Sigmoid colon (tissue), 4 donors: Measurements from ENCODE around the gene SLC4A1.

Experiments
- EP300 ChIP-seq, 4 donors: sonication (generic); formaldehyde crosslinking; IDR thresholded peaks; one replicate each; pipeline ENCODE4 v1.6.1; 2017; ENCODE audit warnings: antibody characterized with exemption in 4 of 4
- POLR2A ChIP-seq, 2 donors: fragments of 450-650 bp; IDR thresholded peaks; one replicate each; pipeline ENCODE4 v1.6.1; 2016; ENCODE audit warnings: antibody characterized with exemption in 2 of 2, mild to moderate bottlenecking in 2 of 2, moderate library complexity in 2 of 2
- POLR2AphosphoS5 ChIP-seq, 4 donors: sonication (generic); formaldehyde crosslinking; IDR thresholded peaks; one replicate each; pipeline ENCODE4 v1.6.1; 2017; ENCODE audit warnings: antibody characterized with exemption in 4 of 4
- TF ChIP-seq, protein P1 (sequence below), 4 experiments: fragments of 450-650 bp in 3 of 4; fragments of 200-600 bp in 1 of 4; IDR thresholded peaks; one replicate each; pipeline ENCODE4 v1.5.1; 2016 to 2019; ENCODE audit warnings: antibody characterized with exemption in 4 of 4, mild to moderate bottlenecking in 3 of 4, moderate library complexity in 2 of 4

DNA sequence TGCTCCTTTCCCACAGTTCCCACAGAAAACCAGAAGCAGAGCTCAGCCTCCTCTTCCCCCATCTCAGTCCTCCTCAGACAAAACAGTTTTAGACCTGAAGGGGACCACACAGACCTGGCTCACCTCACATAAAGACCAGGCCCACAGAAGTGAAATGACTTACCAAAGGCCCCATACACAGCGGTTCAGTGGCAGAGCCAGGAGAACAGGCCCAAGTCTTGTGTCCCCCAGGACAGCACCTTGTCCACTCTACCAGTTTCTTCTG, 53.8 kb downstream of the SLC4A1 start:
- no peak for TF ChIP-seq POLR2AphosphoS5 (IDR thresholded peaks at IDR 0.05)
- TF ChIP-seq, protein P1, sequence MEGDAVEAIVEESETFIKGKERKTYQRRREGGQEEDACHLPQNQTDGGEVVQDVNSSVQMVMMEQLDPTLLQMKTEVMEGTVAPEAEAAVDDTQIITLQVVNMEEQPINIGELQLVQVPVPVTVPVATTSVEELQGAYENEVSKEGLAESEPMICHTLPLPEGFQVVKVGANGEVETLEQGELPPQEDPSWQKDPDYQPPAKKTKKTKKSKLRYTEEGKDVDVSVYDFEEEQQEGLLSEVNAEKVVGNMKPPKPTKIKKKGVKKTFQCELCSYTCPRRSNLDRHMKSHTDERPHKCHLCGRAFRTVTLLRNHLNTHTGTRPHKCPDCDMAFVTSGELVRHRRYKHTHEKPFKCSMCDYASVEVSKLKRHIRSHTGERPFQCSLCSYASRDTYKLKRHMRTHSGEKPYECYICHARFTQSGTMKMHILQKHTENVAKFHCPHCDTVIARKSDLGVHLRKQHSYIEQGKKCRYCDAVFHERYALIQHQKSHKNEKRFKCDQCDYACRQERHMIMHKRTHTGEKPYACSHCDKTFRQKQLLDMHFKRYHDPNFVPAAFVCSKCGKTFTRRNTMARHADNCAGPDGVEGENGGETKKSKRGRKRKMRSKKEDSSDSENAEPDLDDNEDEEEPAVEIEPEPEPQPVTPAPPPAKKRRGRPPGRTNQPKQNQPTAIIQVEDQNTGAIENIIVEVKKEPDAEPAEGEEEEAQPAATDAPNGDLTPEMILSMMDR (IDR thresholded peaks at IDR 0.05), result no peak
- TF ChIP-seq EP300 (IDR thresholded peaks at IDR 0.05), result no peak
- TF ChIP-seq POLR2A (IDR thresholded peaks at IDR 0.05), result no peak
